Measurements from ENCODE around the gene ABHD12B.

ABHD12B gene

GRCh38 chr14:50865391-50866076 is 6.3 kb upstream of the ABHD12B start:
- no peak for TF ChIP-seq CTCF (IDR thresholded peaks at IDR 0.05; ENCODE audit: low read depth, low read length)
- no peak overlapping the region for H3K4me3 ChIP-seq (replicated peaks in 1 of 2; ENCODE audit: low read depth in 2 of 2, low read length in 2 of 2)
- DNase-seq (ENCODE audit: low read depth in 2 of 2) = peak; percentile 55 to 70

GRCh38 chr14:50871228-50871627 is 625 bp upstream of the ABHD12B start:
- TF ChIP-seq CTCF (IDR thresholded peaks at IDR 0.05; ENCODE audit: low read depth, low read length) = no peak
- no peak overlapping the region for H3K4me3 ChIP-seq (replicated peaks in 1 of 2; ENCODE audit: low read depth in 2 of 2, low read length in 2 of 2)
- no peak for DNase-seq (ENCODE audit: low read depth in 2 of 2)

- no peak for TF ChIP-seq CTCF (IDR thresholded peaks at IDR 0.05; ENCODE audit: low read depth, low read length)
- no peak overlapping the region for H3K4me3 ChIP-seq (replicated peaks in 1 of 2; ENCODE audit: low read depth in 2 of 2, low read length in 2 of 2)
- no peak for DNase-seq (ENCODE audit: low read depth in 2 of 2)
Measured at GRCh38 chr14:50874757-50875156, 2.9 kb downstream of the ABHD12B start.

DNA sequence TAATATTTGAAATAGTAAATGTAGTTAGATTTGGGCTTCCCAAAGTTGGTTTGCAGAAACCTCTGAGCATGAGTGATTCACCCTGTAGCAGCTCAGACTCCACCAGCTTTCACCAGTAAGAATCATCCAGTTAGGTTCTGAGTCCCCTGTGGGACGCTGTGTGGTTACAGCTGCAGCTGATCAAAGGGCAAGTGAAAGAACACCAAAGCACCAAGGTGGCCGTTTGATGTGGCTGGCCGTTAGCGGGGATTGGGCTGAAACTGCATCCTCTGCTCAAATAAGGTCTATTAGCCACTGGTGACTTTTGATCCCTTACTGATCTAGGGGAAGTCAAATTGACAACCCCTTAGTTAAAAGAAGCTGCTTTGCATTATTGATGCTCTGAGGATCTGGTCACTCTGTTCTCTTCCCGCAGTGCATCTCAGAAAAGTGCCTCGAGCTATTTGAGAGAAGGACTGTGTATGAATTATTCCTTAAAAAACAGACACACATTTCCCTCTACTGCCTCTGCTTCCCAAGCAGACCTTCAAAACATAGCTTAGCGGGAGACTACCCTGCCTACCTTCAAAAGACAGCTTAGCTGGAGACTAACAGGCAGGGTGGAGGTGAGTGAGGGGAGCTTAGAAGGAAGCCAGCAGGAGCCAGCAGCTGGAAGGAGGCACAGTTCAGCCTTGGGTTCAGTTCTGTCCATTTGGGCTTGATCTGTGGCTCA is 3.7 kb downstream of the ABHD12B start:
- no peak overlapping the region for H3K4me3 ChIP-seq (replicated peaks in 1 of 2; ENCODE audit: low read depth in 2 of 2, low read length in 2 of 2)
- TF ChIP-seq CTCF (IDR thresholded peaks at IDR 0.05; ENCODE audit: low read depth, low read length) = no peak
- peak in 1 of 2 donors; percentile 49 for DNase-seq (ENCODE audit: low read depth in 2 of 2)

DNA sequence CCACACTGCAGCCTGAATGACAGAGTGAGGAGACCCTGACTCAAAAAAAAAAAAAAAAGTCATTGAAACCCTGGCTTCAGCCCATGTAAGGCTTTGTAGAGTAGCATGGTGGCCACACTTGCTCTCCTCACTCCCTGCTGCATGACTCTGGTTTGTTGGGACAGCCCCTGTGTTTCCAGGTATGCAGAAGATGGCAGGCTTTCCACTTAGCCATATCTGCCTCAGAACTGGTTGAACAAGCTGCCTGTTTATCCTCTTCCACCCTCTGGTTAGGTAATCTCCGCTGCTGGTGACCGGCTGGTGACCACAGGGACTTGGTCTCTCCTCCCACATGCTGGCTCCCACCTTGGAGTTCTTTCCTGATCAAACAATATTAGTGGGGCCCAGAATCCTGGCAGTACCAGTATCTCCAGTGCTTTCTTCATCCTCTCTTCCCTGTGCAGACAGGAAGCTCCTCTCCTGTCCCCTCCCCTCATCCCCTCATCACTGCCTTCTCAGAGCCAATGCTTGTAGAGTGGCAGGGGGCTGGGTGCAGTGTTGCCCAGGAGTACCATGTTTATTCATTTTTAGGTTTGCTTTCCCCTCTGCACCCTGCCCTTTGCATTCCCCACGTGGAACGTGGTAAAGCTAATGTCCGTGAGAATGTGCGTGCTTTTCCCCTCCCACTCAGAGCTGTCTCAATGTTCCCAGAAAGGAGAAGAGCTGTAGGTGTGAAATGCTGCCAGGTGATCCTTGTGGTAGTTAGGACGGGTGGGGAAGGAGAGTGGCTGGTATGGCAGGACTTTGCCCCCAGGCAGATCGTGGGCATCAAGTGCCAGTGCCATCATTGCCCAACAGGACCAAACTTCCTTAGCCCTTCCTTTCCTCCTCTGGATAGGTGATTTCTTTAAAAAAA is 11.3 kb downstream of the ABHD12B start:
- no peak overlapping the region for H3K4me3 ChIP-seq (replicated peaks in 1 of 2; ENCODE audit: low read depth in 2 of 2, low read length in 2 of 2)
- no peak for TF ChIP-seq CTCF (IDR thresholded peaks at IDR 0.05; ENCODE audit: low read depth, low read length)
- no peak for DNase-seq (ENCODE audit: low read depth in 2 of 2)

GRCh38 chr14:50883827-50884197 is 12.0 kb downstream of the ABHD12B start:
- no peak for TF ChIP-seq CTCF (IDR thresholded peaks at IDR 0.05; ENCODE audit: low read depth, low read length)
- H3K4me3 ChIP-seq (replicated peaks in 1 of 2; ENCODE audit: low read depth in 2 of 2, low read length in 2 of 2) = no peak overlapping the region
- no peak for DNase-seq (ENCODE audit: low read depth in 2 of 2)
